GM23338 (cell line): ENCODE results near the gene FBXL5. TPM values are rescaled to one million over a fixed set of nuclear protein-coding genes. Genes with fewer than 3 reads are reported as not detected.

Experiments
- ATAC-seq: fragments of 200-7000 bp; cut with Tn5 transposase; 3 replicates; pipeline ENCODE4 v1.9.1; 2020
- DNase-seq: peaks from one replicate; pipeline ENCODE4 v3.0.0-alpha.2; 2015; ENCODE audit warnings: low spot score
- H2AFZ ChIP-seq: fragments of 200-600 bp; sonication (generic); 2 replicates; pipeline ENCODE4 v1.8.0; 2016; ENCODE audit warnings: antibody characterized with exemption, mild to moderate bottlenecking, moderate library complexity
- H3F3A ChIP-seq: fragments of 200-600 bp; sonication (generic); replicated peaks from 2 replicates; pipeline ENCODE4 v1.8.0; 2017; ENCODE audit warnings: antibody characterized with exemption, mixed run types, low read depth
- H3K27ac ChIP-seq: fragments of 200-600 bp; sonication (generic); 2 replicates; pipeline ENCODE4 v1.6.1; 2016; ENCODE audit warnings: low read depth
- H3K27me3 ChIP-seq: fragments of 200-600 bp; sonication (generic); 2 replicates; pipeline ENCODE4 v1.8.0; 2016; ENCODE audit warnings: mild to moderate bottlenecking, mixed run types, moderate library complexity; ENCODE audit not compliant: insufficient read depth
- H3K36me3 ChIP-seq: fragments of 200-600 bp; sonication (generic); 2 replicates; pipeline ENCODE4 v1.8.0; 2016; ENCODE audit warnings: mild to moderate bottlenecking; ENCODE audit not compliant: insufficient read depth
- H3K4me1 ChIP-seq: fragments of 200-600 bp; sonication (generic); 2 replicates; pipeline ENCODE4 v1.8.0; 2016; ENCODE audit warnings: mild to moderate bottlenecking, moderate library complexity; ENCODE audit not compliant: insufficient read depth
- H3K4me2 ChIP-seq: fragments of 200-600 bp; sonication (generic); 2 replicates; pipeline ENCODE4 v1.7.1; 2017; ENCODE audit warnings: mixed run types
- H3K4me3 ChIP-seq: fragments of 200-600 bp; sonication (generic); 2 replicates; pipeline ENCODE4 v1.6.1; 2016; ENCODE audit warnings: mixed run types
- H3K79me2 ChIP-seq: fragments of 200-600 bp; sonication (generic); replicated peaks from 2 replicates; pipeline ENCODE4 v1.8.0; 2017; ENCODE audit warnings: mild to moderate bottlenecking; ENCODE audit not compliant: insufficient read depth
- H3K9me2 ChIP-seq: fragments of 200-600 bp; sonication (generic); 2 replicates; pipeline ENCODE4 v1.8.0; 2017; ENCODE audit not compliant: insufficient read depth
- H4K20me1 ChIP-seq: fragments of 200-600 bp; sonication (generic); replicated peaks from 2 replicates; pipeline ENCODE4 v1.8.0; 2017; ENCODE audit warnings: mild to moderate bottlenecking; ENCODE audit not compliant: insufficient read depth
- H3K27ac Mint-ChIP-seq: 2 replicates; pipeline ENCODE4 v1.8.0; 2020; ENCODE audit warnings: inconsistent platforms, mild to moderate bottlenecking, moderate library complexity, mixed read lengths
- H3K27me3 Mint-ChIP-seq: 3 replicates; pipeline ENCODE4 v1.8.0; 2022; ENCODE audit warnings: low read depth, mild to moderate bottlenecking, moderate library complexity, mixed read lengths, inconsistent platforms; ENCODE audit not compliant: insufficient read depth, poor library complexity
- H3K36me3 Mint-ChIP-seq: 3 replicates; pipeline ENCODE4 v1.8.0; 2021; ENCODE audit warnings: low read depth, mild to moderate bottlenecking, inconsistent platforms, moderate library complexity, mixed read lengths
- H3K4me1 Mint-ChIP-seq: 3 replicates; pipeline ENCODE4 v1.8.0; 2020; ENCODE audit warnings: mild to moderate bottlenecking, inconsistent platforms, mixed read lengths
- H3K4me3 Mint-ChIP-seq: 3 replicates; pipeline ENCODE4 v1.8.0; 2021; ENCODE audit warnings: moderate library complexity, mild to moderate bottlenecking, inconsistent platforms, mixed read lengths
- H3K9me3 Mint-ChIP-seq: 3 replicates; pipeline ENCODE4 v1.8.0; 2020; ENCODE audit warnings: moderate library complexity, mild to moderate bottlenecking, inconsistent platforms, mixed read lengths
- CREB1 ChIP-seq: fragments of 250-450 bp; sonication (Bioruptor Pico); IDR thresholded peaks from 2 replicates; pipeline ENCODE4 v1.5.0; 2020; ENCODE audit warnings: low read depth, mild to moderate bottlenecking, moderate library complexity
- EZH2 ChIP-seq: fragments of 200-600 bp; sonication (generic); IDR thresholded peaks from one replicate; pipeline ENCODE4 v1.8.0; 2017; ENCODE audit warnings: antibody characterized with exemption, mild to moderate bottlenecking, low read depth; ENCODE audit not compliant: unreplicated experiment
- EZH2phosphoT487 ChIP-seq: fragments of 200-600 bp; sonication (generic); IDR thresholded peaks from one replicate; pipeline ENCODE4 v1.8.1; 2018; ENCODE audit warnings: antibody characterized with exemption; ENCODE audit not compliant: unreplicated experiment
- POLR2AphosphoS5 ChIP-seq: IDR thresholded peaks from 2 replicates; pipeline ENCODE4 v1.6.1; 2016; ENCODE audit warnings: antibody characterized with exemption, low read depth
- ZNF114 ChIP-seq: fragments of 250-450 bp; sonication (Bioruptor Pico); IDR thresholded peaks from 2 replicates; pipeline ENCODE4 v1.5.0; 2020; ENCODE audit warnings: mild to moderate bottlenecking, moderate library complexity
- ZNF331 ChIP-seq: fragments of 250-450 bp; sonication (Bioruptor Pico); IDR thresholded peaks from 2 replicates; pipeline ENCODE4 v1.5.0; 2020; ENCODE audit warnings: low read depth, mild to moderate bottlenecking, moderate library complexity
- polyA plus RNA-seq: library from polyadenylated mRNA; unstranded; fragments of >200 nt; fragmentation: Nextera tagmentation; extraction: Ambion mirVana; gene quantifications from 2 replicates; pipeline ENCODE4 v1.2.1, GENCODE V29; 2016
- total RNA-seq: library from RNA; depleted of rRNA; stranded (reverse); fragments of >200 nt; shearing (Covaris generic); gene quantifications from 2 replicates; pipeline ENCODE4 v1.2.3, GENCODE V29; 2014
- TF ChIP-seq, protein P1 (sequence below): IDR thresholded peaks from 2 replicates; pipeline ENCODE4 v1.6.1; 2016; ENCODE audit warnings: antibody characterized with exemption
- TF ChIP-seq, protein P2 (sequence below): fragments of 250-450 bp; sonication (Bioruptor Pico); IDR thresholded peaks from 2 replicates; pipeline ENCODE4 v1.5.0; 2020; ENCODE audit warnings: mild to moderate bottlenecking, moderate library complexity
- TF ChIP-seq, protein P3 (sequence below): IDR thresholded peaks from one replicate; pipeline ENCODE4 v1.6.1; 2018; ENCODE audit warnings: antibody characterized with exemption; ENCODE audit not compliant: unreplicated experiment

Gene FBXL5
- total and polyA plus RNA-seq, 2 experiments from 2014 or later = 55.7 to 81.9 TPM

DNA sequence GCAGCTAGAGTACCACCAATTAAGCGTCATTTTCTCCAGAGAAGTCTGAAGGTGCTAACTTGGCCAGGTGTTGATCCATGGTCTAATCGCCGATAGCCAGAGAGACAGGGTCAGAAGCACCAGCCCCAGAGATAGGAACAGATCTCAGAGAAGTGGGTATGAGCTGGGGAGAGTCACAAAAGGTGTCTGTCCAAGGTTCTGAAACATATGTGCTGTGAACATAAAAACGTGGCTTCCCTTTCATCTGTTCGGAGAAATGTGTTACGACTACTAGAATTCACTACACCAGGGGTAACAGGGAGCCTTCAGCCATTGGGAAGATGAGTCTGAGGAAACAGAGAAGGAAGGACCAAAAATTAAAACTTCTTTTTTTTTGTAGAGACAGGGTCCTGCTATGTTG lies 91.3 kb downstream of the FBXL5 start:
- no peak overlapping the region for H3K27ac Mint-ChIP-seq
- no peak overlapping the region for H2AFZ ChIP-seq
- no peaks in the 10 kb centered on the region for H3K4me1 ChIP-seq
- H3K9me3 Mint-ChIP-seq = no peaks in the 10 kb centered on the region
- no peaks in the 10 kb centered on the region for H3K36me3 ChIP-seq
- peaks cover 4% of the 10 kb centered on the region; the same call in 1 of the 3 replicates for H3K36me3 Mint-ChIP-seq
- H3K27me3 Mint-ChIP-seq = no peaks in the 10 kb centered on the region
- no peaks in the 10 kb centered on the region for H3K27me3 ChIP-seq
- H3K9me2 ChIP-seq = 0 out of 2 replicates have a peak, but pooled peaks cover 3% of the 10 kb centered on the region
- no peaks in the 10 kb centered on the region for H3K4me1 Mint-ChIP-seq
- no peak overlapping the region for H3K4me3 ChIP-seq
- no peak for DNase-seq
- no peaks in the 10 kb centered on the region for H3K79me2 ChIP-seq
- ATAC-seq = no peak
- no peaks in the 10 kb centered on the region for H3F3A ChIP-seq
- no peak overlapping the region for H3K4me3 Mint-ChIP-seq
- no peak overlapping the region for H3K27ac ChIP-seq
- no peaks in the 10 kb centered on the region for H4K20me1 ChIP-seq
- no peak for TF ChIP-seq CREB1 (CRISPR knock-in tag)
- TF ChIP-seq, protein P1, sequence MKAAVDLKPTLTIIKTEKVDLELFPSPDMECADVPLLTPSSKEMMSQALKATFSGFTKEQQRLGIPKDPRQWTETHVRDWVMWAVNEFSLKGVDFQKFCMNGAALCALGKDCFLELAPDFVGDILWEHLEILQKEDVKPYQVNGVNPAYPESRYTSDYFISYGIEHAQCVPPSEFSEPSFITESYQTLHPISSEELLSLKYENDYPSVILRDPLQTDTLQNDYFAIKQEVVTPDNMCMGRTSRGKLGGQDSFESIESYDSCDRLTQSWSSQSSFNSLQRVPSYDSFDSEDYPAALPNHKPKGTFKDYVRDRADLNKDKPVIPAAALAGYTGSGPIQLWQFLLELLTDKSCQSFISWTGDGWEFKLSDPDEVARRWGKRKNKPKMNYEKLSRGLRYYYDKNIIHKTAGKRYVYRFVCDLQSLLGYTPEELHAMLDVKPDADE = no peak
- TF ChIP-seq, protein P2, sequence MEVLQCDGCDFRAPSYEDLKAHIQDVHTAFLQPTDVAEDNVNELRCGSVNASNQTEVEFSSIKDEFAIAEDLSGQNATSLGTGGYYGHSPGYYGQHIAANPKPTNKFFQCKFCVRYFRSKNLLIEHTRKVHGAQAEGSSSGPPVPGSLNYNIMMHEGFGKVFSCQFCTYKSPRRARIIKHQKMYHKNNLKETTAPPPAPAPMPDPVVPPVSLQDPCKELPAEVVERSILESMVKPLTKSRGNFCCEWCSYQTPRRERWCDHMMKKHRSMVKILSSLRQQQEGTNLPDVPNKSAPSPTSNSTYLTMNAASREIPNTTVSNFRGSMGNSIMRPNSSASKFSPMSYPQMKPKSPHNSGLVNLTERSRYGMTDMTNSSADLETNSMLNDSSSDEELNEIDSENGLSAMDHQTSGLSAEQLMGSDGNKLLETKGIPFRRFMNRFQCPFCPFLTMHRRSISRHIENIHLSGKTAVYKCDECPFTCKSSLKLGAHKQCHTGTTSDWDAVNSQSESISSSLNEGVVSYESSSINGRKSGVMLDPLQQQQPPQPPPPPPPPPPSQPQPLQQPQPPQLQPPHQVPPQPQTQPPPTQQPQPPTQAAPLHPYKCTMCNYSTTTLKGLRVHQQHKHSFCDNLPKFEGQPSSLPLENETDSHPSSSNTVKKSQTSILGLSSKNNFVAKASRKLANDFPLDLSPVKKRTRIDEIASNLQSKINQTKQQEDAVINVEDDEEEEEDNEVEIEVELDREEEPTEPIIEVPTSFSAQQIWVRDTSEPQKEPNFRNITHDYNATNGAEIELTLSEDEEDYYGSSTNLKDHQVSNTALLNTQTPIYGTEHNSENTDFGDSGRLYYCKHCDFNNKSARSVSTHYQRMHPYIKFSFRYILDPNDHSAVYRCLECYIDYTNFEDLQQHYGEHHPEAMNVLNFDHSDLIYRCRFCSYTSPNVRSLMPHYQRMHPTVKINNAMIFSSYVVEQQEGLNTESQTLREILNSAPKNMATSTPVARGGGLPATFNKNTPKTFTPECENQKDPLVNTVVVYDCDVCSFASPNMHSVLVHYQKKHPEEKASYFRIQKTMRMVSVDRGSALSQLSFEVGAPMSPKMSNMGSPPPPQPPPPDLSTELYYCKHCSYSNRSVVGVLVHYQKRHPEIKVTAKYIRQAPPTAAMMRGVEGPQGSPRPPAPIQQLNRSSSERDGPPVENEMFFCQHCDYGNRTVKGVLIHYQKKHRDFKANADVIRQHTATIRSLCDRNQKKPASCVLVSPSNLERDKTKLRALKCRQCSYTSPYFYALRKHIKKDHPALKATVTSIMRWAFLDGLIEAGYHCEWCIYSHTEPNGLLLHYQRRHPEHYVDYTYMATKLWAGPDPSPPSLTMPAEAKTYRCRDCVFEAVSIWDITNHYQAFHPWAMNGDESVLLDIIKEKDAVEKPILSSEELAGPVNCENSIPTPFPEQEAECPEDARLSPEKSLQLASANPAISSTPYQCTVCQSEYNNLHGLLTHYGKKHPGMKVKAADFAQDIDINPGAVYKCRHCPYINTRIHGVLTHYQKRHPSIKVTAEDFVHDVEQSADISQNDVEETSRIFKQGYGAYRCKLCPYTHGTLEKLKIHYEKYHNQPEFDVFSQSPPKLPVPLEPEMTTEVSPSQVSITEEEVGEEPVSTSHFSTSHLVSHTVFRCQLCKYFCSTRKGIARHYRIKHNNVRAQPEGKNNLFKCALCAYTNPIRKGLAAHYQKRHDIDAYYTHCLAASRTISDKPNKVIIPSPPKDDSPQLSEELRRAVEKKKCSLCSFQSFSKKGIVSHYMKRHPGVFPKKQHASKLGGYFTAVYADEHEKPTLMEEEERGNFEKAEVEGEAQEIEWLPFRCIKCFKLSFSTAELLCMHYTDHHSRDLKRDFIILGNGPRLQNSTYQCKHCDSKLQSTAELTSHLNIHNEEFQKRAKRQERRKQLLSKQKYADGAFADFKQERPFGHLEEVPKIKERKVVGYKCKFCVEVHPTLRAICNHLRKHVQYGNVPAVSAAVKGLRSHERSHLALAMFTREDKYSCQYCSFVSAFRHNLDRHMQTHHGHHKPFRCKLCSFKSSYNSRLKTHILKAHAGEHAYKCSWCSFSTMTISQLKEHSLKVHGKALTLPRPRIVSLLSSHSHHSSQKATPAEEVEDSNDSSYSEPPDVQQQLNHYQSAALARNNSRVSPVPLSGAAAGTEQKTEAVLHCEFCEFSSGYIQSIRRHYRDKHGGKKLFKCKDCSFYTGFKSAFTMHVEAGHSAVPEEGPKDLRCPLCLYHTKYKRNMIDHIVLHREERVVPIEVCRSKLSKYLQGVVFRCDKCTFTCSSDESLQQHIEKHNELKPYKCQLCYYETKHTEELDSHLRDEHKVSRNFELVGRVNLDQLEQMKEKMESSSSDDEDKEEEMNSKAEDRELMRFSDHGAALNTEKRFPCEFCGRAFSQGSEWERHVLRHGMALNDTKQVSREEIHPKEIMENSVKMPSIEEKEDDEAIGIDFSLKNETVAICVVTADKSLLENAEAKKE (CRISPR knock-in tag) = no peak
- TF ChIP-seq ZNF114 (CRISPR knock-in tag) = no peak
- no peak for TF ChIP-seq POLR2AphosphoS5
- TF ChIP-seq, protein P3, sequence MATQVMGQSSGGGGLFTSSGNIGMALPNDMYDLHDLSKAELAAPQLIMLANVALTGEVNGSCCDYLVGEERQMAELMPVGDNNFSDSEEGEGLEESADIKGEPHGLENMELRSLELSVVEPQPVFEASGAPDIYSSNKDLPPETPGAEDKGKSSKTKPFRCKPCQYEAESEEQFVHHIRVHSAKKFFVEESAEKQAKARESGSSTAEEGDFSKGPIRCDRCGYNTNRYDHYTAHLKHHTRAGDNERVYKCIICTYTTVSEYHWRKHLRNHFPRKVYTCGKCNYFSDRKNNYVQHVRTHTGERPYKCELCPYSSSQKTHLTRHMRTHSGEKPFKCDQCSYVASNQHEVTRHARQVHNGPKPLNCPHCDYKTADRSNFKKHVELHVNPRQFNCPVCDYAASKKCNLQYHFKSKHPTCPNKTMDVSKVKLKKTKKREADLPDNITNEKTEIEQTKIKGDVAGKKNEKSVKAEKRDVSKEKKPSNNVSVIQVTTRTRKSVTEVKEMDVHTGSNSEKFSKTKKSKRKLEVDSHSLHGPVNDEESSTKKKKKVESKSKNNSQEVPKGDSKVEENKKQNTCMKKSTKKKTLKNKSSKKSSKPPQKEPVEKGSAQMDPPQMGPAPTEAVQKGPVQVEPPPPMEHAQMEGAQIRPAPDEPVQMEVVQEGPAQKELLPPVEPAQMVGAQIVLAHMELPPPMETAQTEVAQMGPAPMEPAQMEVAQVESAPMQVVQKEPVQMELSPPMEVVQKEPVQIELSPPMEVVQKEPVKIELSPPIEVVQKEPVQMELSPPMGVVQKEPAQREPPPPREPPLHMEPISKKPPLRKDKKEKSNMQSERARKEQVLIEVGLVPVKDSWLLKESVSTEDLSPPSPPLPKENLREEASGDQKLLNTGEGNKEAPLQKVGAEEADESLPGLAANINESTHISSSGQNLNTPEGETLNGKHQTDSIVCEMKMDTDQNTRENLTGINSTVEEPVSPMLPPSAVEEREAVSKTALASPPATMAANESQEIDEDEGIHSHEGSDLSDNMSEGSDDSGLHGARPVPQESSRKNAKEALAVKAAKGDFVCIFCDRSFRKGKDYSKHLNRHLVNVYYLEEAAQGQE = peak; percentile 63
- TF ChIP-seq EZH2 = no peak
- TF ChIP-seq EZH2phosphoT487 = no peak
- no peak for TF ChIP-seq ZNF331 (CRISPR knock-in tag)
- no peak overlapping the region for H3K4me2 ChIP-seq
